Uterus (tissue), 4 donors: ENCODE measurements around the gene VAMP8. TPM values are rescaled to one million over a fixed set of nuclear protein-coding genes. Genes with fewer than 3 reads are reported as not detected.
"Not testable (repeated sequence)": the region's sequence is repeated elsewhere in the genome, so short reads cannot be mapped to it uniquely, and the experiment has no call there.

Source experiments
- DNase-seq, 2 donors: peaks; one replicate each; pipeline ENCODE4 v3.0.0-alpha.2; 2019 to 2020
- H3K27ac ChIP-seq, 2 donors: fragments of 200-600 bp; sonication (generic); 1 replicate in 1 of 2; 2 replicates in 1 of 2; pipeline ENCODE4 v1.5.1; 2016 to 2018
- H3K27me3 ChIP-seq, 2 donors: fragments of 200-600 bp; sonication (generic); one replicate each; pipeline ENCODE4 v1.5.1; 2018 to 2019; ENCODE audit warnings: control low read depth in 1 of 2
- H3K36me3 ChIP-seq, 2 donors: fragments of 200-600 bp; sonication (generic); one replicate each; pipeline ENCODE4 v1.5.1; 2019; ENCODE audit warnings: control low read depth in 1 of 2
- H3K4me1 ChIP-seq, 2 donors: fragments of 200-600 bp; sonication (generic); one replicate each; pipeline ENCODE4 v1.5.1; 2018 to 2019; ENCODE audit warnings: control low read depth in 1 of 2
- H3K4me3 ChIP-seq, 2 donors: fragments of 200-600 bp; sonication (generic); 1 replicate in 1 of 2; 2 replicates in 1 of 2; pipeline ENCODE4 v1.5.1; 2018 to 2019; ENCODE audit warnings: mild to moderate bottlenecking in 1 of 2
- H3K9me3 ChIP-seq, 2 donors: fragments of 200-600 bp; sonication (generic); one replicate each; pipeline ENCODE4 v1.5.1; 2019; ENCODE audit warnings: control low read depth in 1 of 2
- POLR2A ChIP-seq, 2 donors: fragments of 450-650 bp; IDR thresholded peaks; one replicate each; pipeline ENCODE4 v1.6.1; 2016; ENCODE audit warnings: antibody characterized with exemption in 2 of 2, mild to moderate bottlenecking in 1 of 2, moderate library complexity in 1 of 2
- intact Hi-C: fragments of 100-400 bp; cut with DNase I; formaldehyde crosslinking; loops from one replicate; pipeline ENCODE4 v1.15.1; 2023; ENCODE audit warnings: low total_unique reads
- total RNA-seq, 4 donors: library from RNA; depleted of rRNA in 3 of 4; stranded (reverse); fragments of >200 nt in 3 of 4; gene quantifications; one replicate each; pipeline versions ENCODE4 v1.1.0 to v1.2.4, GENCODE V29; 2014 to 2023
- TF ChIP-seq, protein P1 (sequence below), 4 experiments: fragments of 200-600 bp in 2 of 4; fragments of 450-650 bp in 2 of 4; sonication (generic) in 2 of 4; IDR thresholded peaks; one replicate each; pipeline ENCODE4 v1.5.1; 2016 to 2019; ENCODE audit warnings: antibody characterized with exemption in 4 of 4, mild to moderate bottlenecking in 2 of 4, moderate library complexity in 1 of 4
- donor health status: DM: yes; HTN: yes; CAD: no.

The VAMP8 gene
- total RNA-seq, 4 donors from 2014 or later: 1.3 to 12.3 (median 5.2) TPM; not detected in 1

GRCh38 chr2:85613717-85614515 lies 36.5 kb downstream of the VAMP8 start:
- intact Hi-C loops: no loop called here
- TF ChIP-seq, protein P1, sequence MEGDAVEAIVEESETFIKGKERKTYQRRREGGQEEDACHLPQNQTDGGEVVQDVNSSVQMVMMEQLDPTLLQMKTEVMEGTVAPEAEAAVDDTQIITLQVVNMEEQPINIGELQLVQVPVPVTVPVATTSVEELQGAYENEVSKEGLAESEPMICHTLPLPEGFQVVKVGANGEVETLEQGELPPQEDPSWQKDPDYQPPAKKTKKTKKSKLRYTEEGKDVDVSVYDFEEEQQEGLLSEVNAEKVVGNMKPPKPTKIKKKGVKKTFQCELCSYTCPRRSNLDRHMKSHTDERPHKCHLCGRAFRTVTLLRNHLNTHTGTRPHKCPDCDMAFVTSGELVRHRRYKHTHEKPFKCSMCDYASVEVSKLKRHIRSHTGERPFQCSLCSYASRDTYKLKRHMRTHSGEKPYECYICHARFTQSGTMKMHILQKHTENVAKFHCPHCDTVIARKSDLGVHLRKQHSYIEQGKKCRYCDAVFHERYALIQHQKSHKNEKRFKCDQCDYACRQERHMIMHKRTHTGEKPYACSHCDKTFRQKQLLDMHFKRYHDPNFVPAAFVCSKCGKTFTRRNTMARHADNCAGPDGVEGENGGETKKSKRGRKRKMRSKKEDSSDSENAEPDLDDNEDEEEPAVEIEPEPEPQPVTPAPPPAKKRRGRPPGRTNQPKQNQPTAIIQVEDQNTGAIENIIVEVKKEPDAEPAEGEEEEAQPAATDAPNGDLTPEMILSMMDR (IDR thresholded peaks at IDR 0.05): no peak
- TF ChIP-seq POLR2A (IDR thresholded peaks at IDR 0.05): no peak
- H3K27ac ChIP-seq: no peak overlapping the region
- H3K27me3 ChIP-seq: no peaks in the 10 kb centered on the region
- no peaks in the 10 kb centered on the region for H3K9me3 ChIP-seq
- DNase-seq: no peak
- no peak overlapping the region for H3K4me3 ChIP-seq
- peaks cover 8 to 11% of the 10 kb centered on the region in 2 donors for H3K4me1 ChIP-seq
- H3K36me3 ChIP-seq: no peaks in the 10 kb centered on the region

DNA sequence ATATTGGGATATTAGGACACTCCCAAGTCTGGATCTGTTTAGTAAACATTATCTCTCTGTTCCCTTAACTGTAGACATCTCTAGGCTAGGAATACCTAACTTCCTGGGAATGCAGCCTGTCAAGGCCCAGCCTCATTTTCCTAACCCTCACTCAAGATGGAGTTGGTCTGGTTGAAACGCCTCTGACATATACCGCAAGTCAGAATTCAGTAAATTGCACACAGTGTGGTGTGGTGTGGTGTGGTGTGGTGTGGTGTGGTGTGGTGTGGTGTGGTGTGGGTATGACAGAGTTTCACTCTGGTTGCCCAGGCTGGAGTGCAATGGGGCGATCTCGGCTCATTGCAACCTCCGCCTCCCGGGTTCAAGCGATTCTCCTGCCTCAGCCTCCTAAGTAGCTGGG lies 37.4 kb downstream of the VAMP8 start:
- H3K9me3 ChIP-seq, intact Hi-C loops, H3K36me3 ChIP-seq, DNase-seq, H3K27me3 ChIP-seq, H3K27ac ChIP-seq, H3K4me3 ChIP-seq: not testable (repeated sequence)
- H3K4me1 ChIP-seq: peaks cover 8 to 11% of the 10 kb centered on the region in 2 donors

GRCh38 chr2:85615413-85615728 lies 38.0 kb downstream of the VAMP8 start:
- Histone ChIP-seq H3K4me1 (peaks cover 8 to 11% of the 10 kb centered on the region in 2 donors), H3K9me3 (no peaks in the 10 kb centered on the region), H3K27me3 (no peaks in the 10 kb centered on the region), H3K4me3 (peak overlapping the region in 1 of 2 donors; percentile 91), H3K27ac (peak overlapping the region; percentile 82 to 87), H3K36me3 (no peaks in the 10 kb centered on the region)
- TF ChIP-seq, protein P1 (IDR thresholded peaks at IDR 0.05): no peak
- TF ChIP-seq POLR2A (IDR thresholded peaks at IDR 0.05): no peak
- DNase-seq: no peak
- intact Hi-C loops: no loop called here

GRCh38 chr2:85617723-85618122 lies 40.3 kb downstream of the VAMP8 start:
- H3K4me3 ChIP-seq, H3K9me3 ChIP-seq, DNase-seq, H3K27me3 ChIP-seq, intact Hi-C loops, H3K36me3 ChIP-seq, H3K27ac ChIP-seq: not testable (repeated sequence)
- H3K4me1 ChIP-seq: peaks cover 8 to 11% of the 10 kb centered on the region in 2 donors

DNA sequence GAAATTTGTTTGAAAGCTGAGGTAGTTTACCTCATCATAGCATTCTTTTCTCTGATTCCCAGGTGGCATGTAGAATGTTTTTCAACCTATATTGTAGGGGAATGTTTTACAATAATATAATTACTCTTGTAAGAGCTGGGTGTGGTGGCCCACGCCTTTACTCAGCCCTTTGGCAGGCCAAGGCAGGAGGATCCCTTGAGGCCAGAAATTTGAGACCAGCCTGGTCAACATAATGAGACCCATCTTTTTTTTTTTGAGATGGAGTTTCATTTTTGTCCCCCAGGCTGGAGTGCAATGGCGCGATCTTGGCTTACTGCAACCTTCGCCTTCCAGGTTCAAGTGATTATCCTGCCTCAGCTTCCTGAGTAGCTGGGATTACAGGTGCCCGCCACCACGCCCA lies 42.2 kb downstream of the VAMP8 start:
- Histone ChIP-seq H3K4me3 (no peak overlapping the region), H3K27ac (no peak overlapping the region), H3K4me1 (peaks cover 8 to 11% of the 10 kb centered on the region in 2 donors), H3K9me3 (no peaks in the 10 kb centered on the region), H3K36me3 (no peaks in the 10 kb centered on the region), H3K27me3 (no peaks in the 10 kb centered on the region)
- TF ChIP-seq, protein P1 (IDR thresholded peaks at IDR 0.05): no peak
- TF ChIP-seq POLR2A (IDR thresholded peaks at IDR 0.05): no peak
- DNase-seq: no peak
- intact Hi-C loops: no loop called here

GRCh38 chr2:85621338-85621737 lies 44.0 kb downstream of the VAMP8 start:
- H3K27ac ChIP-seq: no peak overlapping the region
- H3K4me3 ChIP-seq: no peak overlapping the region
- H3K4me1 ChIP-seq: peaks cover 8 to 11% of the 10 kb centered on the region in 2 donors
- H3K36me3 ChIP-seq: no peaks in the 10 kb centered on the region
- H3K9me3 ChIP-seq: no peaks in the 10 kb centered on the region
- no peaks in the 10 kb centered on the region for H3K27me3 ChIP-seq
- TF ChIP-seq, protein P1 (IDR thresholded peaks at IDR 0.05): no peak
- TF ChIP-seq POLR2A (IDR thresholded peaks at IDR 0.05): no peak
- intact Hi-C loops: no loop called here
- no peak for DNase-seq
